ENCODE measurements around the gene SAMD4B. TPM values are rescaled to one million over a fixed set of nuclear protein-coding genes. Genes with fewer than 3 reads are reported as not detected.

The SAMD4B gene
- total and polyA plus RNA-seq, 2 of the 8 experiments (the other 6 are each of a cell fraction or from before 2014, with no cell fraction given), result 137 to 158 TPM

- no peak overlapping the region for H4K8ac ChIP-seq (ENCODE audit: extremely low read depth, insufficient read depth, low read length)
- POLR2A ChIA-PET (ENCODE audit: partially characterized antibody), result interaction anchor here (0.8 to 2.2 kb wide), 3 partner anchors 9 to 20 kb away, joined by 3 to 8 read pairs (median 3); no protein-coding TSS in a partner anchor
- no peaks in the 10 kb centered on the region for H3K23me2 ChIP-seq (ENCODE audit: low read depth, low read length)
- DNase-seq (ENCODE audit: low read depth in 1 of 2, low spot score in 2 of 2), result no peak
- no peak overlapping the region for H3K27ac ChIP-seq (ENCODE audit: low read depth, low read length)
- H3K79me2 ChIP-seq (ENCODE audit: control insufficient read depth in 1 of 2, insufficient read depth in 2 of 2, low read length in 2 of 2), result no peaks in the 10 kb centered on the region
- no peak overlapping the region for H2BK15ac ChIP-seq (ENCODE audit: low read length)
- H3K4me2 ChIP-seq (ENCODE audit: insufficient read depth in 1 of 2, low read depth in 2 of 2, low read length in 2 of 2), result no peak overlapping the region
- H4K5ac ChIP-seq (ENCODE audit: insufficient read length, low read depth, low read length), result no peak overlapping the region
- TF ChIP-seq SUZ12 (IDR thresholded peaks at IDR 0.05; ENCODE audit: low read length) (no peak), SP4 (IDR thresholded peaks at IDR 0.05; ENCODE audit: low read length) (no peak), YY1 (IDR thresholded peaks at IDR 0.05; ENCODE audit: low read depth, low read length) (no peak), EGR1 (IDR thresholded peaks at IDR 0.05; ENCODE audit: borderline replicate concordance, low read depth, low read length) (no peak), RFX5 (IDR thresholded peaks at IDR 0.05; ENCODE audit: borderline replicate concordance, low read depth, low read length) (no peak), SIX5 (IDR thresholded peaks at IDR 0.05; ENCODE audit: low read depth, low read length) (no peak), TAF7 (optimal IDR thresholded peaks at IDR 0.05; ENCODE audit: borderline replicate concordance, low read depth, low read length) (no peak), SIN3A (conservative IDR thresholded peaks at IDR 0.05 in 1 of 2, IDR thresholded peaks at IDR 0.05 in 1 of 2; ENCODE audit: low read depth in 1 of 2, low read length in 2 of 2) (no peak), PHF8 (conservative IDR thresholded peaks at IDR 0.05; ENCODE audit: low read depth, low read length) (no peak), CHD2 (IDR thresholded peaks at IDR 0.05; ENCODE audit: low read length) (no peak), KDM5A (IDR thresholded peaks at IDR 0.05; ENCODE audit: low read length) (no peak), SIRT6 (IDR thresholded peaks at IDR 0.05; ENCODE audit: low read length) (no peak), BACH1 (IDR thresholded peaks at IDR 0.05; ENCODE audit: low read length) (no peak), KDM4A (IDR thresholded peaks at IDR 0.05; ENCODE audit: low read depth, low read length, severe bottlenecking) (no peak), RBBP5 (IDR thresholded peaks at IDR 0.05; ENCODE audit: borderline replicate concordance, low read depth, low read length) (no peak), SRF (IDR thresholded peaks at IDR 0.05; ENCODE audit: low read depth, low read length) (no peak)
- 95% methylated on average over 1 of the region's 1 CpG; no CpG with 5 or more reads in 1 of the 2 experiments for WGBS, 2 experiments (ENCODE audit: extremely low coverage in 1 of 2, insufficient coverage in 1 of 2, insufficient read length in 1 of 2, insufficient replicate concordance in 2 of 2, low coverage in 1 of 2, low lambda C conversion rate in 2 of 2, missing lambda C conversion rate in 1 of 2)
- H3K4me3 ChIP-seq (ENCODE audit: extremely low read depth in 1 of 4, insufficient read depth in 2 of 4, low read depth in 3 of 4, low read length in 4 of 4), result no peak overlapping the region
- peaks cover 2% of the 10 kb centered on the region; the same call in 1 of the 2 replicates for H3K79me1 ChIP-seq (ENCODE audit: low read depth, low read length)
- H2BK20ac ChIP-seq (ENCODE audit: low read length), result no peak overlapping the region
- H3K56ac ChIP-seq (replicated peaks; ENCODE audit: insufficient read length, low read depth, low read length), result no peak overlapping the region
- H2BK120ac ChIP-seq (replicated peaks; ENCODE audit: low read depth, low read length), result no peak overlapping the region
- peaks cover 9 to 11% of the 10 kb centered on the region in 2 experiments for H4K20me1 ChIP-seq (replicated peaks in 1 of 2; ENCODE audit: control insufficient read depth in 1 of 2, insufficient read depth in 2 of 2, low read length in 2 of 2)
- H3K9me3 ChIP-seq (ENCODE audit: insufficient read depth in 2 of 2, low read depth in 1 of 2, low read length in 1 of 2), result no peaks in the 10 kb centered on the region
- no peak overlapping the region for H3K14ac ChIP-seq (ENCODE audit: insufficient read length)
- H2BK12ac ChIP-seq (ENCODE audit: low read depth, low read length), result no peak overlapping the region
- no peak overlapping the region for H3K9ac ChIP-seq (replicated peaks in 1 of 4; ENCODE audit: extremely low read depth in 1 of 4, low read depth in 3 of 4, low read length in 3 of 4)
- no peak for FAIRE-seq
- H3K36me3 ChIP-seq (ENCODE audit: control insufficient read depth in 2 of 4, insufficient read depth in 4 of 4, low read length in 3 of 4), result peaks cover 9 to 34% (median 27%) of the 10 kb centered on the region in 4 experiments
- H3K23ac ChIP-seq (ENCODE audit: insufficient read length), result no peak overlapping the region
- no peaks in the 10 kb centered on the region for H3K27me3 ChIP-seq (replicated peaks in 1 of 4; ENCODE audit: control insufficient read depth in 3 of 4, extremely low read depth in 1 of 4, insufficient read depth in 3 of 4, low read length in 3 of 4)
- H3K4me1 ChIP-seq (replicated peaks in 1 of 4; ENCODE audit: control insufficient read depth in 3 of 4, insufficient read depth in 4 of 4, low read length in 3 of 4), result no peaks in the 10 kb centered on the region
- H3K4ac ChIP-seq (replicated peaks; ENCODE audit: insufficient read length, low read depth, low read length), result no peak overlapping the region
- CTCF ChIA-PET (ENCODE audit: partially characterized antibody), result interaction anchor here (0.8 to 1.3 kb wide), 3 partner anchors 9 to 46 kb away, joined by 3 read pairs; no protein-coding TSS in a partner anchor
- no peak overlapping the region for H2AFZ ChIP-seq (ENCODE audit: low read length)
- no peak overlapping the region for H2AK5ac ChIP-seq (ENCODE audit: low read depth, low read length)
- no peak overlapping the region for H4K91ac ChIP-seq (replicated peaks; ENCODE audit: insufficient read length, low read length)
- no peak overlapping the region for H2BK5ac ChIP-seq (ENCODE audit: low read depth, low read length)
- H3K18ac ChIP-seq (ENCODE audit: extremely low read depth, low read length), result no peak overlapping the region
Measured at GRCh38 chr19:39365531-39365930, 23.3 kb downstream of the SAMD4B start.

Measured in H1 (cell line).